ENCODE data around the gene CENPX.

CENPX gene

DNA sequence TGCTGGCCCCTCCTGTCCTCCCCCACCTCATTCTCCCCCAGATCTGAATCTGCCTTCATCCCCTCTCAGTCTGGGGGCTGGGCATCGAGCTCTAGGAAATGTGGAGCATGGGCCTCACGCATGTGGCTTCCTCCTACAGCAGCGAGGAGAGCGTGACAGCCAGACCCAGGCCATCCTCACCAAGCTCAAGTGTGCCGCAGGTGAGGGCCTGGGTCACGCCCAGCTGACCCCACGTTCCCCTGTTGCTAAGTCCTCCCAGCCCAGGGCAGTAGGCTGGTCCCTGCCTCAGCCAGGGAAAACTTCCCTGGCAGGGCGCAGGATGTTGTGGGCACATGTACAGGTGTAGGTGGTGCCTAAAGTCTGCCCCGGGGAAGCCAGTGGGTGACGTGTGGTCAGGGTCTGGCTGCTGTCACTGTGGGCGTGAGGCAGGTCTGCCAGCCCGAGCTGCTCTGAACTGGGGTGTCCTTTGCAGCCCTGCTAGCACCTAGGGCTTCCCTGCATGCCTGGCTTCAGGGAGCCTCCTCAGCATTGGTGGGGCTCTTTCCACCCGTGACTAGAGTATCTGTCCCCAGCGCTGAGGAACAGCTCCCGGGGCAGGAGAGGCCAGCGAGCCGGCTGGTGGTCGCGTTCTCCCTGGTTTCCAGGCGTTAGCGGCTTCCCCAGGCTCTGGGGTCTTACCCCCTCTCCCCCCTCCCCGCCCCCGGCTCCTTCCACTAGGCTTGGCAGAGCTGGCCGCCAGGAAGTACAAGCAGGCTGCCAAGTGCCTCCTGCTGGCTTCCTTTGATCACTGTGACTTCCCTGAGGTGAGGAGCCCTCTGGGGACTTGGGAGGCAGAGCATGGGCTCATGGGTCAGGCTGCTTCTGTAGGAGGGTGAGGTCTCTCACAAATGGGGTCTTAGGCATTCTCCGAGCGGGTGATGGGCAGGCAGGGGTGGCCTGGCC, 32.6 kb upstream of the CENPX start:
- no peak for DNase-seq (ENCODE audit: low read depth, low spot score)

DNA sequence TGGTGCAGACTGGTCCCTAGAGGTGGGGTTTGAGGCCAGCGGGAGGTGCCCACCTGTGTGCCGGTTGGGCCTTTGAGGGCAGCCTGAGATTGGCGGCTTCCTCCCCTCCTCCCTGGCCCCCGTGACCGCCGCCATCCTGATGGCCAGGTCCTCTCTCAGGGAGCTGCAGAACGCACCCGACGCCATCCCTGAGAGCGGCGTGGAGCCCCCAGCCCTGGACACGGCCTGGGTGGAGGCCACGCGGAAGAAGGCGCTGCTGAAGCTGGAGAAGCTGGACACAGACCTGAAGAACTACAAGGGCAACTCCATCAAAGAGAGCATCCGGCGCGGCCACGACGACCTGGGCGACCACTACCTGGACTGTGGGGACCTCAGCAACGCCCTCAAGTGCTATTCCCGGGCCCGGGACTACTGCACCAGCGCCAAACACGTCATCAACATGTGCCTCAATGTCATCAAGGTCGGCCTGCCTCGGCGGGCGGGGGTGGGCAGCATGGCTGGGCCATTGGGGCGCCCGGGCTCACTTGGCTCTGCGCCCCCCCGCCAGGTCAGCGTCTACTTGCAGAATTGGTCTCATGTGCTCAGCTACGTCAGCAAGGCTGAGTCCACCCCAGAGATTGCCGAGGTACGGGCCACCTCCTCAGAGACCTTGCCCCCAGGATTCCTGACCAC, 31.8 kb upstream of the CENPX start:
- DNase-seq (ENCODE audit: low read depth, low spot score) = no peak

DNA sequence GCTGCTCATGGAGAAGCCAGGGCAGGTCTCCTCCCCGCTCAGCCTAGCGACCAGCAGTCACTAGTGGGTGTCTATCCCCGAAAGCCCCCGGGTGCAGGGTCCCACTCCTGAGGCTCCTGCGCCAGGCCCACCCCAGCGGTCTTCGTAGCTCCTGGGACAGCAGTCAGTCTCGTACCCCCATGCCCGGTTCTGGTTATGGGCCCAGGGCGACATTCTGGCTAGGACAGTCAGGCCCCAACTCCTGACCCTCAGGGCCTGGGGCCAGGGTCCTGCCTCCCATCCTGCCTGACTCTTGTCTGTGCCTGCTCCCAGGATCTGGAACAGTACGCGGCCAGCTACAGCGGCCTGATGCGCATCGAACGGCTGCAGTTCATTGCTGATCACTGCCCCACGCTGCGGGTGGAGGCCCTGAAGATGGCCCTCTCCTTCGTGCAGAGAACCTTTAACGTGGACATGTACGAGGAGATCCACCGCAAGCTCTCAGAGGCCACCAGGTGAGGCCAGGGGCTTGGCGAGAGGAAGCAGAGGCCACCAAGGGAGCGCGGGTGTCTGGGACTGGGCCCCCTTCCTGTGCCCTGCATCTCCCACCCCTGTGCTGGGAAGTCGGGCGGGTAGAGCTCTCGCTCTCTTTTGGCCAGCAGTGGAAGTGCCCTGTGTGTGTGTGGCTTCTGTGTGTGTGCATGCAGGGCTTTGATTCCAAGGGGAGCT, 31.0 kb upstream of the CENPX start:
- no peak for DNase-seq (ENCODE audit: low read depth, low spot score)

DNA sequence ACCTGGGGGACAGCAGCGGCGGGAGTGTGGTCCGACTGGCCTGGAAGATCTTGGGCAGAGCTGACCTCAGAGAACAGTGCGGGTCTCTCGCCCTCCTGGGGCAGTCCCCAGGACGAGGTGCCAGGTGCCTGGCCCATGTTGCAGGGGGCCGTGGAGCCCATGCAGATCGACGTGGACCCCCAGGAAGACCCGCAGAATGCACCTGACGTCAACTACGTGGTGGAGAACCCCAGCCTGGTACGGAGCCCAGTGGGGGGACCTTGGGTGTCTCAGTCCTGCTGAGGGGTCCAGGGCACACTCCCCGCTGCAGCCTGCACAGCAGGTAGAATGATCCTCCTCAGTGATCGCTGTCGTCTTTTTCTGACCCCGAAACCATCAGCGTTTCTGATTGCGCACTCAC, 30.5 kb upstream of the CENPX start:
- no peak for DNase-seq (ENCODE audit: low read depth, low spot score)

DNA sequence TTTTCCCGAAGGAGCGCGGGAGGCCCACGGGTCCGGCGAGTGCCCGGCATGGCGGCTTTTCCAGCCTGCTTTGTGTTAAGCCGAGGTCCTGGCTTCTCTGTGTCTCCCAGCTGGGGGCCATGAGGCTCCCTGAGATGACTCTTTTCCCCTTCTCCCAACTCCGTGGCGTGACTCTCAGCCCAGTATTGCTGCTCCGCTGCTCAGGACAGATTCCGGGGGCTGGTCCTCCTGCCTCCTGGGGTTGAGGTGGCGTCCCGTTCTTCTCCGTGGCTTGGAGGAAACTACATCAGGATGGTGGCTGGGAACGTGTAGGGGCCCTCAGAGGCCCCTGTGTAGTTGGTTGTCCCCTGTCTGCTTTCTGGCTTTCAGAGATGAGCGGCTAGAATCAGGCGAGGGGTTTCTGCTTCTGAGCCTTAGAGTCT, 30.0 kb upstream of the CENPX start:
- no peak for DNase-seq (ENCODE audit: low read depth, low spot score)

DNA sequence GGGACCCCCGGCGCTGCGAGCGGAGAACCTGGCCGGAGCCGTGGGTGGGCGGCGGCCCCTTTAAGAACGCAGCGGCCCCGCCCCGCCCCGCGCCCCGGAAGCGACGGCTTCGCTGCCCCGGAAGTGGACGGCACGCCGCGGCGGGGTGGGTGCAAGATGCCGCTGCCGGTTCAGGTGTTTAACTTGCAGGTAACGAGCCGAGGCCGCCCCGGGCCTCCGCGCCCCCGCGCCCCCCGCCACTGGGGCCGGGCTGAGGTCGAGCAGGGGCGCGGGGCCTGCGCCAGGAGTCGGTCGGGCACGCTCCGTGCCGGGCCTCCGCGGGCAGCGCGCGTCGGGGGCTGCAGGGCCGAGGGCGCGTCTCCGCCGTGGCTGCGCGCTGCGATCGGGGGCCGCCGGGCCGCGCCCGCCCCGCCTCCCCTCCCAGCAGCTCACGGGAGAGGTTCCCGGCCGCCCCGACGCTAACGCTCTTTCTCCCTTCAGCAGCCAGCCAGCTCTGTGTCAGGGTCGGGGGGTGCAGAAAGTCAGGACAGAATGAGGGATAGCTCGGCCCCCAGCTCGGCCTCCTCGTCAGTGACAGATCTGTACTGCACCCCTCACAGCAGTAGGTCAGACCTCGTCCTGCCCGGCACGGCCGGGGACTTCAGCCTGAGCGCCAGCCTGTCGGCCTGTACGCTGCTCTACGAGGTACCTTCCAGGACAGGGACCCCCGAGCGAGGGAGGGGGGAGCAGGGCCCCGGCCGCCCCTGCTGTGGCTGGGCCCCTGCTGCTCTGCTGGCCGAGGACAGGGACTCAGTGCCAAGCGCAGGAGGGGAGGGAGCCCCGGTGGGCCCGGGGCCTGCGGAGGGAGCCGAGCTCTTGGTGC, 29.3 kb upstream of the CENPX start, which contains the start of the genes GPS1 and RFNG:
Gene GPS1, plus strand, starts transcription at position 123 of the 862 bp plus-strand sequence. Its CDS starts 34 bp downstream, at position 157.
Gene RFNG, minus strand, starts transcription at position 36 of the 862 bp plus-strand sequence. CDS start 45 bp downstream, outside the sequence.
- peak; percentile 80 for DNase-seq (ENCODE audit: low read depth, low spot score)

DNA sequence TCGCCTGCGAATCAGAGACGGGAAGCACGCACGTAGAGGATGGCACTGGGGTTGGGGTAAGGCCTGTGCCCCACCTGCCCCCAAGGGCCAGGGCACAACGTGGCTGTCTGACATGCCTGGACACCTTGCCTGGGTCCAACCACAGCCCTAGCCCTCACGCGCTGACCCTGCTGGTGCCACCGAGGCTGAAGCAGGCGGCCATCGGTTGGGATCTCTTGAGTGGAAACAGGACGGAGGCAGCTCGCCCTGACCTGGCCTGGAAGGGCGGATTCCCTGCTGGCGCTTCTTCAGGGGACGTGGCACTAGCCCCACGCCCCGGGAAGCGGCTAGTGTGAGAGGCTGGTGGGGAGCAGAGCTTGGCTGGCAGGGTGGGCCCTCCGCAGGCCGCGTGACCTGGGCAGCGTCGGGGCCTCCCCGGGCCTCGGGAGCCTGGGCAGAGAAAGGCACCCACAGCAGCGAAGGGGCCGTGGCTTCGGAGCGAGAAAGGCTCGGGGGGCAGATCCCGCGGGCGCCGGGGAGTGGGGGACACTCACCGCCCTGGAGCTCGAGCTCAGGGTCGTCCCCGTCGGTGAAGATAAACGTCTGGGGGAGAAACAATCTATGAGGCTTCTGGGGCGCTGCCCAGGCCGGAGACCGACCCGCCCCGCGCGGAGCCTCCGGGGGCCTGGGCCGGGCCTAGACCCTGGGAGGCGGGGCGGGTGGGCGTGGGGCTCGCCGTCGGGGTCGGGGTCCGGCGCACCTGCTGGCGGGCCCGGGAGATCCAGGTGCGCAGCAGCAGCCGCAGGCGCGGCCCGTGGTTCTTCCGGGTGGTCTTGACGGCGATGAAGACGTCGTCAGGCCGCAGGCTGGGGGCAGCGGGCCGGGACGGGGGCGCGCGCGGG, 28.3 kb upstream of the CENPX start:
- DNase-seq (ENCODE audit: low read depth, low spot score) = no peak

DNA sequence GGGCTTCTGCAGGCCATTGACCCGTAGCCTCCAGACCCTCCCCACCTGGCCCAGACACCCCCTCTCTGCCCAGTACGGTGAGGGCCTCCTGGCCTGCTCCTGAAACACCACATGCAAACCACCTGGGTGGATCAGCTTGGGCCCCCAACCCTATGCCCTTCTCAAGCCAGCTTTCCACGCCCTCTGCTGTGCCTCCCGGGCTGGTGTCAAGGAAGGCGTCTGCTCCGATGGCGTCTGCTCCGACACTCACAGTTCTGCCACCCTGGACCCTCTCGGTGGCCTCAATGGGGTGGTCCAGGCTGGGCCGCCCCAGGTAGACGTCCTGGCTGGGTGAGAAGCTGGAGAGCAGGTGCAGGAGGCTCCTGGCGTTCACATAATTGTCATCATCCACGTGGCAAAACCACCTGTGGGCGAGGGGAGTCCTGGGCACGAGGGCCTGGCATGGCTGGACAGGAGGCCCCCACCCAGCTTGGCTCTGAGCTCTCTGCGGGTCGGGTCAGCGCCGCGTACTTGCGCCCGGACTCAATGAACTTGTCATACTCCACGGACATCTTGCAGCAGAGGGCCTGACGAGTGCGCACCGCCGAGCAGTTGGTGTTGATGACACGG, 27.6 kb upstream of the CENPX start:
- DNase-seq (ENCODE audit: low read depth, low spot score) = no peak

DNA sequence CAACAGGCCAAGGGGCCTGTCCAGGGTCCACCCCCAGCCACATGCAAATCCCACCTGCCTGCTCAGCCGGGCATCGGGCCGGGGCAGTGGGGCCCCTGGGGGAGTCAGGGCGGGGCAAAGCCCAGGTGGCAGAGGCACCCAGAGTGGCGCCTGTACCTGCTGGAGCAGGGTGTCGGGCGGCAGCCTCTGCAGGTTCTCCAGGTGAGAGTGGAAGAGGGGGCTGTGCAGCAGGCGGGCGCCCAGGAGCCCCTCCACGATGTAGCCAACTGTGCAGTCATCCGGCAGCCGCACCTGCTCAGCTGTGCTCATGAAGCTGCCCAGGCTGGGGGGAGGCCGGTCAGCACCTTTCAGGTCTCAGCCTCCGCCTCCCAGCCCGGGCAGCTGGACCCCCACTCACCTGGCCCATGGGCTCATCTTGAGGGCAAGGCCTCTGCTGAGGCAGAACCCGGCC, 26.9 kb upstream of the CENPX start:
- DNase-seq (ENCODE audit: low read depth, low spot score) = no peak

DNA sequence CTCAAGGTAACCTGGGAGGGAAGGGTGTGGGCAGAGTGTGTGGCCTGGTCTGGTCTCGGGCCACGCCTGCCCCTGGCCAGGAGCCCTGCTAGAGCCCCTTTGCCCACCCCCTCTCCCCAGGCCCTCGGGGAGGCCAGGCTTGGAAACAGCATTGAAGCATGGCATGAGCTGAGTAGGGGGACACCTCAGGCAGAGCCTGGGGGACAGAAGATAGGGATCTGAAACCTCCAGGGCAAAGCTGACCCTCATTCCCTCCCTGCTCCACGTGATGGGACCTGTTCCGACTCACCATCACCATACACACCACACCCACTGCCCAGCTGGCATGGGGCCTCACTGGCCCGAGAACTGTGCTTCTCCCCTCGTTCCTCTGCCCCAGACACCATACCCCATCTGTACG, 26.4 kb upstream of the CENPX start:
- DNase-seq (ENCODE audit: low read depth, low spot score) = no peak

DNA sequence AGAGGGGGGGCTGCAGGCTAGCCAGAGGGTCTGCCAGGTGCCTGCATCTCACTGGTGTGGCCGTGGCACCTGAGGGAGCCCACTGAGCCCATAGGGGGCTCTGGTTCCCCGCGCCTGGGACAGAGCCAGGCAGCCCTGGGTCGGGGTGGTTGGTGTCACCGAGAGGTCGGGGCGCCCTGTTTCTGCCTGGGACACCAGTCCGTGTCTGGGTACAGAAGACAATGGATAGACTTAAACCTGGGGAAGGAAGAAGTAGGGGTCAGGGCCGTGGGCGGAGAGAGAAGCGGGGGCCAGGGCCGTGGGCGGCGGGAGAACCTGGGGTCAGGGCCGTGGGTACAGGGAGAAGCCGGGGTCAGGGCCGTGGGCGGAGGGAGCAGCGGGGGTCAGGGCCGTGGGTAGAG, 25.9 kb upstream of the CENPX start:
- DNase-seq (ENCODE audit: low read depth, low spot score) = no peak

DNA sequence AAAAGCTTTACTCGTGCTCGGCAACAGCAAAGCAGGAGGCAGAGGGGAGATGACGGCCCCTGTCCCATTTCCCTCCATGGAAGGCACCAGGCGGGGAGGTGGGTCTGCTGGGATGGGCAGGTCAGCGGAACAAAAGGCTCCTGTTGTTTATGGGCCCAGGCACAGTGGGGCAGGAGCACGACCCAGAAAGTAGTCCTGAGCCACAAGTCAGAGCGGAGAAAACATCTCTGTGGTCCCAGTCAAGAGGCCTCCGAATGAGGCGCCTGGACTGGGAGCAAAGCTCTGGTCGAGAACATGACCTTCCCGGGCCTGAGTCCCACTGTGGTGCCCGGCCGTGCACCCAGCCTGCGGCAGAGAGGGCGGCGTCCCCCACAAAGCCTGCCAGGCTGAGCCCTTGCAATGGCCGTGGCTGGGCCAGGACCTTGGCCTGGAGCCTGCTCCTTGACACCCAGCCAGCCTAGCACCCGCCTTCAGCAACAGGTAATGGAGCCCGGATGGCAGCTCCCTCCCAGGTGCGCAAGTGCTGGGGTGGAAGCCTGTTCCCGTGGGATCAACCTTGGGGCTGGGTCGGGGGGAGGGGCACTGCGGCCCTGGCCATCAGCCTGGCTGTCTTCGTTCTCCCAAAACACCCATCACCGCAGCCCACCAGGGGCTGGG, 25.4 kb upstream of the CENPX start:
- no peak for DNase-seq (ENCODE audit: low read depth, low spot score)

DNA sequence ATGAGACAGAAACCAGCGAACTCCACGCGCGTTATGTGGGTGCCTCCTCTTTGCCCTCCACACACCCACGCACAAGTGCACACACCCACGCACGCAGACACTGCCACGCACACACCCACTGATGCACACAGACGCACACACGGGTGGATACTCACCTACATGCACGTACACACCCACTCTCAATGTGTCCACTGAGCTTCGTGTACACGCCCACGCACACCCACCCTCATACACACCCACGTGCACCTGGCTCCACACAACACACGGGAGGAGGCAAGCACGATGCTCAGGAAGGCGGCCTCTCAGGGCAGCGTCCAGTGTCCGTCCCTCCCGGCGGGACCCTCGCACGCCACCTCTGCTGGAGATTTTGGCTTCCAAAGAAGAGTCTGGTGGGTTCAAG, 24.7 kb upstream of the CENPX start:
- DNase-seq (ENCODE audit: low read depth, low spot score) = no peak

DNA sequence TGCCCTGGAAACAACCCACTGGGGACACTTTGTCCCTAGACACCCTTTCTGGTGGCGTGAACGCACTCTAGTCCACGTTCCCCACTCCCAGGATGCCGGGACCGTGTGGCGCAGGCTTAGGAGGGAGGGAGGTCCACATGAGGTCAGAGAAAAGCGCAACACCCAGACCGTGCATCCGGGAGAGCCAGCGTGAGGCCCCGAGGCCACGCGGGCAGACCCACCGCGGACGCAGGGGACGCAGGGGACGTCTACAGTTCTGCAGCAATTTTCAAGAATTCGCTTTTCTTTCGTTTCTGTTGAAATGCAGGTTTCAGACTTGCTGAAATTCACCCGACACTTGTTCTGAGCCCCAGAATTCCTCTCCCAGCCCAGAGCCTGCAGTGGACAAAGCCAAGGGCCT, 24.2 kb upstream of the CENPX start:
- no peak for DNase-seq (ENCODE audit: low read depth, low spot score)

DNA sequence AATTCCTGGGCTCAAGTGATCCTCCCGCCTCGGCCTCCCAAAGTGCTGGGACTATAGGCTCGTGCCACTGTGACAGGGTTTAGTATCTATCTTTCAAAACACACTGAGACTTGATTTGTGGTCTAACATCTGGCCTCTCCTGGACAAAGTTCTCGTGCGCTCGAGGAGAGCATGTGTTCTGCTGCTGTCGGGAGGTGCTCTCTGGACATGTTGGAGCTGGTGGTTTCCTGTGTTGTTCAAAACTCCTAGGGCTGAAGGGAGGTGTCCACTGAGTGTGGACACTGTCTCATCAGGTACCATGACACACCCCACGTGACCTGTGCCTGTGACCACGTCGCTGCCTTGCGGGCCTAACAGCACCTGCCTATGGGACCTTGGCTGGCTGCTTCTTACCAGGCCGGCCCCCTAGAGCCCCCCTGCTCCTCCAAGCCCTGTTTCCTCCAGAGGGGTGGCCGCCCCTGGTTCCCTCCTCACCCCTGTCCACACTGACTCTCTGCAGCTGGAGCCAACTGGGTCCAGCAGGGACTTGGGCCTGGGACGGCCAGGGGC, 23.3 kb upstream of the CENPX start:
- no peak for DNase-seq (ENCODE audit: low read depth, low spot score)

DNA sequence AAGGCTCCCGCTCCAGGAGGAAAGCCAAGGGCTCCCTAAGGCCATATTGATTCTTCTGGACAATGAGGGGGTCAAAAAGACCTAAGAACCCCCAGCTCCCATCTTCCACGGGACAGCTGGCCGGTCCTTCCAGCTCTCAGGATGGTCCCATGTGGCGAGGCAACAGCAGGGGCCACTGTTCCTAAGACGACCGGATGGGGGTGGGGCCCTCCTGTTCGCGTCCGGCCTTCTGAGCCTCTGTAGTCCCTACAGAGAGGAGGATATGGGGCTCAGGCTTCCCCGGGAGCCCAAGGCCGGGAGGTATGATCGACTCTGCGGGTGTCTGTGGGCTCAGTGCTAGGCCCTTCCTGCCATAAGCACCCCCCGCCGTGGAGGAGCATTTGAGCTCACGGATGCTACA, 20.8 kb upstream of the CENPX start:
- DNase-seq (ENCODE audit: low read depth, low spot score) = no peak

DNA sequence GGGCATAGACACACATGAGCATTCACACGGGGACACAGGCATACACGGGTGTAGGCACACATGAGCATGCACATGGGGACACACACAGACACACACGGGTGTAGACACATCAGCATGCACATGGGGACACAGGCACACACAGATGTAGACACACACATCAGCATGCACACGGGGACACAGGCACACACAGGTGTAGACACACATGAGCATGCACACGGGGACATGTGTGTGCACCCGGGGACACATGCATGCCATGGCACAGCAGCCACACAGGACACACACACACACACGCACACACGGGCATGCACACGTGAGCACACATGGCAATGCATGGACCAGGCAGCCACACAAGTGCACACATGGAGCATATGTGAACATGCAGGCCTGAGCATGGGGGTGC, 20.0 kb upstream of the CENPX start:
- no peak for DNase-seq (ENCODE audit: low read depth, low spot score)

DNA sequence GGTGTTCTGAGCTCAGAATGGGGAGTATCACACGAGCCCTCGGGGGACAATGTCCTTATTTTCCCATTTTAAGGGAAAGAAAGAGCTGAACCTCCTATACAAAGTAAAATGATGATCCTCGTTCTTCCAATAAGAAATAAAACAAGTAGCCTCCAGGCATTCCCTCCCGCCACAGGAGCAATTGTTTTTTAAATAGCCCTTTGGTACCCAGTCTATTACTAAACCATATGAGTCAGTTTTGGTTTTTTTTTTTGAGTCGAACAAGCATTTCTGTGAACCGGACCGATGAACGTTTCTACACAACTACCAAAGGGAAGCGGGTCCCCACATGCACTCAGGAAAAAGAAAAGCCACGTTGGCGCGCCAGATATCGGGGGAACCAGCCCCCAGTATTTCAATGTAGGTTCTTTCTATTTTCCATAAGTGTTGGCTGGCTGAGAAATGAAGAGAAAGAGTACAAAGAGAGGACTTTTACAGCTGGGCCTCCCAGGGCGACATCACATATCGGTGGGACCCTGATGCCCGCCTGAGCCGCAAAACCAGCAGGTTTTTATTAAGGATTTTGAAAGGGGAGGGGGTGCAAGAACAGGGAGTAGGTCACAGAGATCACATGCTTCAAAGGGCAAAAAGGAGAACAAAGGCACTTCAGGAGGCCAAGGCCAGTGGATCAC, 18.6 kb upstream of the CENPX start:
- no peak for DNase-seq (ENCODE audit: low read depth, low spot score)
